Progenitor cell of endocrine pancreas (in vitro differentiated cells): ENCODE results near the gene PPFIA3. TPM values are rescaled to one million over a fixed set of nuclear protein-coding genes. Genes with fewer than 3 reads are reported as not detected.

Experiments used
- DNase-seq: peaks from one replicate; pipeline ENCODE4 v3.0.0; 2021; ENCODE audit warnings: low spot score; ENCODE audit not compliant: unreplicated experiment
- H3K27ac Mint-ChIP-seq: 2 replicates; pipeline ENCODE4 v1.8.0; 2021; ENCODE audit warnings: mild to moderate bottlenecking, moderate library complexity, mixed read lengths
- H3K27me3 Mint-ChIP-seq: 2 replicates; pipeline ENCODE4 v1.8.0; 2021; ENCODE audit warnings: mixed read lengths
- H3K36me3 Mint-ChIP-seq: 2 replicates; pipeline ENCODE4 v1.8.0; 2022; ENCODE audit warnings: mixed read lengths; ENCODE audit not compliant: insufficient read depth
- H3K4me1 Mint-ChIP-seq: 2 replicates; pipeline ENCODE4 v1.8.0; 2021; ENCODE audit warnings: low read depth, mixed read lengths
- H3K4me3 Mint-ChIP-seq: 2 replicates; pipeline ENCODE4 v1.8.0; 2021; ENCODE audit warnings: low read depth, mild to moderate bottlenecking, moderate library complexity, mixed read lengths
- H3K9me3 Mint-ChIP-seq: 2 replicates; pipeline ENCODE4 v1.8.0; 2021; ENCODE audit warnings: low read depth, mixed read lengths
- CTCF ChIP-seq: fragments of 200-600 bp; sonication (generic); IDR thresholded peaks from one replicate; pipeline ENCODE4 v1.5.0; 2021; ENCODE audit warnings: antibody characterized with exemption, mild to moderate bottlenecking; ENCODE audit not compliant: unreplicated experiment
- total RNA-seq: library from RNA; stranded (reverse); gene quantifications from 2 replicates; pipeline ENCODE4 v1.2.1, GENCODE V29; 2021

PPFIA3 gene
- total RNA-seq, 1 donor from 2014 or later: 6.7 TPM

GRCh38 chr19:49097453-49098288 lies 21.7 kb upstream of the PPFIA3 start:
- peak; percentile 70 for DNase-seq
- Mint-ChIP-seq H3K4me3 (no peak overlapping the region), H3K27me3 (no peaks in the 10 kb centered on the region), H3K27ac (no peak overlapping the region), H3K36me3 (peaks cover 22% of the 10 kb centered on the region), H3K4me1 (no peaks in the 10 kb centered on the region), H3K9me3 (no peaks in the 10 kb centered on the region)
- peak; percentile 98 for TF ChIP-seq CTCF

DNA sequence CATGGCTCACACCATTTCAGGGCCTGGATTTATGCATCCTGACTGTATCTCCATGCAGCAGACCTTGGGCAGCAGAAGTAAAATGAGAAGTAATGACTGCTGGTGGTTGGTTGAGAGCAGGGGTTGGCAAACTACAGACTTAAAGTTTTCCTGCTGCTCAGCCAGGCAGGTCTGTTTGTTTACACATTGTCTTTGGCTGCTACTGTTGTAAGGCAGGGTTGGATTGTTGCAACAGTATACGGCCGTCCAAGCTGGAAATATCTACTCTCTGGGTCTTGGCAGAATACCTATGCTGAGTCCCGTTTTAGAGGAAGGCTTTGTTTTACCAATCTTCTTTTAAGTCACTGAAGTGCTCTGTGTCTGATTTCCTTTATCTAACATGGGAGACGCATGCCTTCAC lies 20.5 kb upstream of the PPFIA3 start:
- DNase-seq: no peak
- H3K36me3 Mint-ChIP-seq: peaks cover 22% of the 10 kb centered on the region
- no peaks in the 10 kb centered on the region for H3K9me3 Mint-ChIP-seq
- H3K27ac Mint-ChIP-seq: no peak overlapping the region
- no peak overlapping the region for H3K4me3 Mint-ChIP-seq
- no peaks in the 10 kb centered on the region for H3K4me1 Mint-ChIP-seq
- no peaks in the 10 kb centered on the region for H3K27me3 Mint-ChIP-seq
- TF ChIP-seq CTCF: no peak

DNA sequence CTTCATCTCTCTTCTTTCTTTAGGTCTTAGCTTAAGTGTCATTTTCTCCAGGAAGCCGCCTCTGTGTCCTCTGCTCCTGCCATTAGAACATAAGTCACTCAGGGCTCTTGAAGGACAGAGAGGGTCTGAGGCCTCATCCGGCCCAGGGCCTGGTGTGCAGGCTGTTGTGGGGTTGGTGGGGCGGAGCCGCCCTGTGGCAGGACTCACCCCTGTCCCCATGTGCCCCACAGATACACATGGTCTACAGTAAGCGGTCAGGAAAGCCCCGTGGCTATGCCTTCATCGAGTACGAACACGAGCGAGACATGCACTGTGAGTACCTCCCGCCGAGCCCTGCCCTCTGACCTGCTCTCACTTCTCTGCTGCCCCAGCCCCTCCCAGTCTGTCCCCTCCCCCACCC lies 18.2 kb upstream of the PPFIA3 start:
- Mint-ChIP-seq H3K27ac (no peak overlapping the region), H3K27me3 (no peaks in the 10 kb centered on the region)
- no peak for DNase-seq

GRCh38 chr19:49102303-49102702 lies 17.0 kb upstream of the PPFIA3 start:
- H3K4me3 Mint-ChIP-seq: no peak overlapping the region
- no peaks in the 10 kb centered on the region for H3K4me1 Mint-ChIP-seq
- no peak for TF ChIP-seq CTCF
- H3K9me3 Mint-ChIP-seq: no peaks in the 10 kb centered on the region
- no peaks in the 10 kb centered on the region for H3K27me3 Mint-ChIP-seq
- no peak for DNase-seq
- H3K27ac Mint-ChIP-seq: no peak overlapping the region
- peaks cover 31% of the 10 kb centered on the region for H3K36me3 Mint-ChIP-seq

More for the DNA sequence above, 18.2 kb upstream of the PPFIA3 start:
- no peaks in the 10 kb centered on the region for H3K4me1 Mint-ChIP-seq
- TF ChIP-seq CTCF: no peak
- no peak overlapping the region for H3K4me3 Mint-ChIP-seq
- peaks cover 24% of the 10 kb centered on the region for H3K36me3 Mint-ChIP-seq
- H3K9me3 Mint-ChIP-seq: no peaks in the 10 kb centered on the region

GRCh38 chr19:49103331-49104085 lies 15.8 kb upstream of the PPFIA3 start:
- Mint-ChIP-seq H3K4me1 (no peaks in the 10 kb centered on the region), H3K27me3 (no peaks in the 10 kb centered on the region), H3K9me3 (no peaks in the 10 kb centered on the region), H3K27ac (no peak overlapping the region), H3K4me3 (no peak overlapping the region), H3K36me3 (peaks cover 29% of the 10 kb centered on the region)
- DNase-seq: no peak
- TF ChIP-seq CTCF: no peak
